Liver (tissue), 9 donors: ENCODE results near the gene LGALS16. TPM values are rescaled to one million over a fixed set of nuclear protein-coding genes. Genes with fewer than 3 reads are reported as not detected.

Experiments
- DNase-seq: peaks from one replicate; pipeline ENCODE4 v3.0.0-alpha.2; 2017; ENCODE audit warnings: low spot score
- H3K27ac ChIP-seq, 2 donors: one replicate each; pipeline ENCODE4 v1.7.0; 2013; ENCODE audit warnings: inconsistent platforms in 2 of 2, low read length in 2 of 2, control low read depth in 1 of 2, low read depth in 1 of 2, mild to moderate bottlenecking in 1 of 2
- H3K27me3 ChIP-seq, 4 donors: one replicate each; pipeline versions ENCODE4 v1.6.1 to v1.7.0; 2013; ENCODE audit warnings: low read length in 3 of 4, inconsistent platforms in 1 of 4, mild to moderate bottlenecking in 1 of 4, moderate library complexity in 1 of 4; ENCODE audit not compliant: control insufficient read depth in 4 of 4, insufficient read depth in 4 of 4
- H3K36me3 ChIP-seq, 4 donors: one replicate each; pipeline versions ENCODE4 v1.6.1 to v1.7.0; 2013; ENCODE audit warnings: low read length in 3 of 4, mild to moderate bottlenecking in 3 of 4, low read depth in 1 of 4, moderate library complexity in 1 of 4; ENCODE audit not compliant: control insufficient read depth in 4 of 4, insufficient read depth in 3 of 4
- H3K4me1 ChIP-seq, 4 donors: one replicate each; pipeline versions ENCODE4 v1.6.1 to v1.7.0; 2013; ENCODE audit warnings: low read length in 3 of 4, mild to moderate bottlenecking in 3 of 4, moderate library complexity in 1 of 4; ENCODE audit not compliant: control insufficient read depth in 4 of 4, insufficient read depth in 4 of 4
- H3K4me3 ChIP-seq, 3 donors: one replicate each; pipeline versions ENCODE4 v1.6.1 to v1.7.0; 2013; ENCODE audit warnings: low read length in 3 of 3, control low read depth in 1 of 3, low read depth in 1 of 3, mild to moderate bottlenecking in 1 of 3
- H3K9ac ChIP-seq, 2 donors: one replicate each; pipeline ENCODE4 v1.7.0; 2013; ENCODE audit warnings: low read length in 2 of 2, mild to moderate bottlenecking in 2 of 2, moderate library complexity in 2 of 2, control low read depth in 1 of 2, low read depth in 1 of 2
- H3K9me3 ChIP-seq, 4 donors: one replicate each; pipeline versions ENCODE4 v1.6.1 to v1.7.0; 2013; ENCODE audit warnings: low read length in 3 of 4; ENCODE audit not compliant: control insufficient read depth in 4 of 4
- FOXA1 ChIP-seq: IDR thresholded peaks from 2 replicates; pipeline ENCODE4 v1.6.1; 2016; ENCODE audit warnings: antibody characterized with exemption
- FOXA2 ChIP-seq: IDR thresholded peaks from 2 replicates; pipeline ENCODE4 v1.6.1; 2016; ENCODE audit warnings: antibody characterized with exemption
- GABPA ChIP-seq, 2 donors: IDR thresholded peaks in 1 of 2; conservative IDR thresholded peaks in 1 of 2; 2 replicates each; pipeline ENCODE4 v1.6.1; 2016; ENCODE audit warnings: antibody characterized with exemption in 2 of 2, mild to moderate bottlenecking in 1 of 2, moderate library complexity in 1 of 2
- HNF4A ChIP-seq, 2 donors: conservative IDR thresholded peaks; 2 replicates each; pipeline ENCODE4 v1.6.1; 2016; ENCODE audit warnings: antibody characterized with exemption in 2 of 2, mild to moderate bottlenecking in 2 of 2
- HNF4G ChIP-seq: IDR thresholded peaks from 2 replicates; pipeline ENCODE4 v1.6.1; 2016; ENCODE audit warnings: antibody characterized with exemption
- RAD21 ChIP-seq, 2 donors: IDR thresholded peaks; 2 replicates each; pipeline ENCODE4 v1.6.1; 2016; ENCODE audit warnings: antibody characterized with exemption in 2 of 2, mild to moderate bottlenecking in 2 of 2
- RXRA ChIP-seq, 2 donors: IDR thresholded peaks; 2 replicates each; pipeline ENCODE4 v1.6.1; 2017 to 2018; ENCODE audit warnings: antibody characterized with exemption in 2 of 2, mild to moderate bottlenecking in 1 of 2
- SP1 ChIP-seq: IDR thresholded peaks from 2 replicates; pipeline ENCODE4 v1.6.1; 2018; ENCODE audit warnings: antibody characterized with exemption, mild to moderate bottlenecking
- TAF1 ChIP-seq: conservative IDR thresholded peaks from 2 replicates; pipeline ENCODE4 v1.6.1; 2016; ENCODE audit warnings: antibody characterized with exemption, mild to moderate bottlenecking
- WGBS: extraction: QIAGEN DNeasy Blood & Tissue Kit; methylation state at CpG from one replicate; pipeline ENCODE4 v1.1.7; 2013; 5-methylcytosine and 5-hydroxymethylcytosine counted together
- polyA plus RNA-seq, 2 donors: library from polyadenylated mRNA; stranded (reverse) in 1 of 2; unstranded in 1 of 2; fragments of 200-250 nt in 1 of 2; fragments of >200 nt in 1 of 2; fragmentation: Nextera tagmentation in 1 of 2; extraction: Ambion mirVana in 1 of 2; gene quantifications; one replicate each; pipeline versions ENCODE4 v1.2.1 to v1.2.3, GENCODE V29; 2013 to 2015
- total RNA-seq, 2 donors: library from RNA; depleted of rRNA; stranded (reverse); fragments of >200 nt; gene quantifications; one replicate each; pipeline ENCODE4 v1.2.3, GENCODE V29; 2014
- TF ChIP-seq, protein P1 (sequence below): IDR thresholded peaks from 2 replicates; pipeline ENCODE4 v1.6.1; 2016; ENCODE audit warnings: antibody characterized with exemption, mild to moderate bottlenecking
- TF ChIP-seq, protein P2 (sequence below): fragments of 150-350 bp; IDR thresholded peaks from 2 replicates; pipeline ENCODE4 v1.5.1; 2017; ENCODE audit warnings: improper control_type of control experiment, low read depth, low read length; ENCODE audit not compliant: missing input control
- donor health status: healthy.
- donor health status: healthy.
- donor health status: healthy.
- donor health status: healthy.
- donor health status: healthy.

LGALS16 gene
- total and polyA plus RNA-seq, 4 donors = not detected

DNA sequence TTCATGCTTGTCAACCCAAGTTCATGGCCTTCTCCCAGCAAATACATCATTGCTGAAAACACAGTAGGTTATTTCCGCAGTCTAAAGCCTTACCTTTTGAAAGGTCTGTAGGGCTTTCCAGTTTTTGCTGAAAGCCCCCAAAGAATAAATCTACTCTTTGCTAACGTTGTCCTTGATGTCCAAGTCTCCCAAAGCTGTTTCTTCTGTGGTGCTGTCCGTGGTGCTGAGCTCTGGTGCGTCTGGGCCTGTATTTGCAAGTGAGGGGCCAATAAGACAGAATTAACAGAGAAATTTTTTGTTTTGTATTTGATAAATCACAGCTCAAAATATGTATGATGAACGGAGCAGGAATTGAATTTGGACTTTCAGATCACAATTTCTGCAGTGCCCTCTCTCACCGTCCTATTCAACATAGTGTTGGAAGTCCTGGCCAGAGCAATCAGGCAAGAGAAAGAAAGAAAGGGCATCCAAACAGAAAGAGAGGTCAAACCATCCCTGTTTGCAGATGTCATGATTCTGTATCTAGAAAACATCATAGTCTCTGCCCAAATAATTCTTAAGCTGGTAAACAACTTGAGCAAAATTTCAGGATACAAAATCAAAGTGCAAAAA is 9.8 kb upstream of the LGALS16 start:
- Histone ChIP-seq H3K27me3 (peaks cover 0 to 3% (median 0%) of the 10 kb centered on the region in 4 donors), H3K9me3 (peaks cover 0 to 4% (median 0%) of the 10 kb centered on the region in 4 donors), H3K27ac (no peak overlapping the region), H3K4me3 (no peak overlapping the region), H3K4me1 (no peaks in the 10 kb centered on the region), H3K36me3 (no peaks in the 10 kb centered on the region), H3K9ac (no peak overlapping the region)
- TF ChIP-seq, protein P1, sequence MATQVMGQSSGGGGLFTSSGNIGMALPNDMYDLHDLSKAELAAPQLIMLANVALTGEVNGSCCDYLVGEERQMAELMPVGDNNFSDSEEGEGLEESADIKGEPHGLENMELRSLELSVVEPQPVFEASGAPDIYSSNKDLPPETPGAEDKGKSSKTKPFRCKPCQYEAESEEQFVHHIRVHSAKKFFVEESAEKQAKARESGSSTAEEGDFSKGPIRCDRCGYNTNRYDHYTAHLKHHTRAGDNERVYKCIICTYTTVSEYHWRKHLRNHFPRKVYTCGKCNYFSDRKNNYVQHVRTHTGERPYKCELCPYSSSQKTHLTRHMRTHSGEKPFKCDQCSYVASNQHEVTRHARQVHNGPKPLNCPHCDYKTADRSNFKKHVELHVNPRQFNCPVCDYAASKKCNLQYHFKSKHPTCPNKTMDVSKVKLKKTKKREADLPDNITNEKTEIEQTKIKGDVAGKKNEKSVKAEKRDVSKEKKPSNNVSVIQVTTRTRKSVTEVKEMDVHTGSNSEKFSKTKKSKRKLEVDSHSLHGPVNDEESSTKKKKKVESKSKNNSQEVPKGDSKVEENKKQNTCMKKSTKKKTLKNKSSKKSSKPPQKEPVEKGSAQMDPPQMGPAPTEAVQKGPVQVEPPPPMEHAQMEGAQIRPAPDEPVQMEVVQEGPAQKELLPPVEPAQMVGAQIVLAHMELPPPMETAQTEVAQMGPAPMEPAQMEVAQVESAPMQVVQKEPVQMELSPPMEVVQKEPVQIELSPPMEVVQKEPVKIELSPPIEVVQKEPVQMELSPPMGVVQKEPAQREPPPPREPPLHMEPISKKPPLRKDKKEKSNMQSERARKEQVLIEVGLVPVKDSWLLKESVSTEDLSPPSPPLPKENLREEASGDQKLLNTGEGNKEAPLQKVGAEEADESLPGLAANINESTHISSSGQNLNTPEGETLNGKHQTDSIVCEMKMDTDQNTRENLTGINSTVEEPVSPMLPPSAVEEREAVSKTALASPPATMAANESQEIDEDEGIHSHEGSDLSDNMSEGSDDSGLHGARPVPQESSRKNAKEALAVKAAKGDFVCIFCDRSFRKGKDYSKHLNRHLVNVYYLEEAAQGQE = peak; percentile 98
- no peak for TF ChIP-seq TAF1
- WGBS = 20% methylated on average over 6 of the region's 6 CpGs
- no peak for DNase-seq

DNA sequence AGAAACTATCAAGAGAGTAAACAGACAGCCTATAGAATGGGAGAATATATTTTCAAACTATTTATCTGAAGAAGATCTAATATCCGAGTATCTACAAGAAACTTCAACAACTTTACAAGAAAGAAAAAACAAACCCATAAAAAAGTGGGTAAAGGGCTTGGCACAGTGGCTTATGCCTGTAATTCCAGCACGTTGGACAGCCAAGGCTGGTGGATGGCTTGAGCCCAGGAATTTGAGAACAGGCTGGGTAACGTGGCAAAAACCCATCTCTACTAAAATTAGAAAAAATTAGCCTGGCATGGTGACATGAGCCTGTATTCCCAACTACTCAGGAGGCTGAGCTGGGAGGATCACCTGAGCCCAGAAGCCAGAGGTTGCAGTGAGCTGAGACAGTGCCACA is 7.8 kb upstream of the LGALS16 start:
- no peak for TF ChIP-seq FOXA2
- no peak for TF ChIP-seq HNF4G
- no peak for TF ChIP-seq SP1
- no peak for TF ChIP-seq FOXA1
- no peak for TF ChIP-seq RXRA (IDR thresholded peaks at IDR 0.05)
- no peak for TF ChIP-seq HNF4A (conservative IDR thresholded peaks at IDR 0.05)
- TF ChIP-seq RAD21 (IDR thresholded peaks at IDR 0.05) = no peak
- Histone ChIP-seq H3K27me3 (no peaks in the 10 kb centered on the region), H3K36me3 (no peaks in the 10 kb centered on the region), H3K4me1 (no peaks in the 10 kb centered on the region), H3K4me3 (no peak overlapping the region), H3K9me3 (no peaks in the 10 kb centered on the region), H3K9ac (no peak overlapping the region), H3K27ac (no peak overlapping the region)
- WGBS = 27% methylated on average over 3 of the region's 3 CpGs
- no peak for DNase-seq

DNA sequence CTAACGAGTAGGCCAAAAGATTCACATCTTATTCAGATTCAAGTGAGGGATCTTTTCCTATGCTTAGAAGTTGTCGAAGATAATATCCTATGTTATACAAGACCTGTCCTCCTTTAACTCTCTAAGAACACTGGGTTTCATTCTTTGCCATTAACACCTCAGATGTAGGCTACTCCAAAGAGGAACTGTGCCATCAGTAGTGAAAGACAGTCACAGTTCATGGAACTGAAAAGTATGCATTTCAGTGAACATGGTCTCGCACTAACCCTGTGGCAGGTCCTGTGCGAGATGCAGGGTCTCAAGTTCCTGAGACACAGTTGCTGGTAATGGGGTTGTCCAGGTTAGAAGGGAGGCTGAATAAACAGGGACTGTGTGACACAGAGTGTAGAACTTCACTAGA is 4.1 kb downstream of the LGALS16 start:
- no peaks in the 10 kb centered on the region for H3K9me3 ChIP-seq
- no peak overlapping the region for H3K9ac ChIP-seq
- H3K27me3 ChIP-seq = peaks cover 0 to 2% (median 0%) of the 10 kb centered on the region in 4 donors
- no peaks in the 10 kb centered on the region for H3K4me1 ChIP-seq
- TF ChIP-seq SP1 (no peak), TAF1 (no peak), FOXA1 (no peak), GABPA (IDR thresholded peaks at IDR 0.05 in 1 of 2, conservative IDR thresholded peaks at IDR 0.05 in 1 of 2) (no peak), HNF4G (no peak)
- 78% methylated on average over 4 of the region's 4 CpGs for WGBS
- no peak for DNase-seq
- H3K4me3 ChIP-seq = no peak overlapping the region
- H3K27ac ChIP-seq = no peak overlapping the region
- no peaks in the 10 kb centered on the region for H3K36me3 ChIP-seq

DNA sequence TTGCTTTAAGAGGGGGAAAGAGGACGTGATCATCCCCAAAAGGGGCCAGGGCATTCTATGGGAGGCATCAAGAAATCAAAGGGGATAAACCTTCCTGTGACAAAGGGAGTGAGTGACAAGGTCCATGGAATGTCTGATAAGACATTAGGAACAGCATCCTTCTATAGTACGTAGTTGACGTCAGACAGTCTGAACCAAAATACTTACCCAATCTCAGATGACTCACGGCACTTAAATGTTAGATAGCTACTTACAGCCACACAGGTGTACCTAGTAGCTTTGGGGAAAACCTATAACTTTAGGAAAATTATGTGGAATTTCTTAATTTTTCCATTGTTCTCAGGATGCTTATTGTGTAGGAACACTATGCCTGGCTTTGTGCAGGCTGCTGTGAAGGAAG is 4.9 kb downstream of the LGALS16 start:
- no peaks in the 10 kb centered on the region for H3K36me3 ChIP-seq
- H3K4me1 ChIP-seq = no peaks in the 10 kb centered on the region
- no peak for DNase-seq
- peaks cover 0 to 2% (median 0%) of the 10 kb centered on the region in 4 donors for H3K27me3 ChIP-seq
- H3K4me3 ChIP-seq = no peak overlapping the region
- H3K9ac ChIP-seq = no peak overlapping the region
- 67% methylated on average over 4 of the region's 4 CpGs for WGBS
- H3K27ac ChIP-seq = no peak overlapping the region
- no peaks in the 10 kb centered on the region for H3K9me3 ChIP-seq
- TF ChIP-seq FOXA1 = no peak
- TF ChIP-seq, protein P2, sequence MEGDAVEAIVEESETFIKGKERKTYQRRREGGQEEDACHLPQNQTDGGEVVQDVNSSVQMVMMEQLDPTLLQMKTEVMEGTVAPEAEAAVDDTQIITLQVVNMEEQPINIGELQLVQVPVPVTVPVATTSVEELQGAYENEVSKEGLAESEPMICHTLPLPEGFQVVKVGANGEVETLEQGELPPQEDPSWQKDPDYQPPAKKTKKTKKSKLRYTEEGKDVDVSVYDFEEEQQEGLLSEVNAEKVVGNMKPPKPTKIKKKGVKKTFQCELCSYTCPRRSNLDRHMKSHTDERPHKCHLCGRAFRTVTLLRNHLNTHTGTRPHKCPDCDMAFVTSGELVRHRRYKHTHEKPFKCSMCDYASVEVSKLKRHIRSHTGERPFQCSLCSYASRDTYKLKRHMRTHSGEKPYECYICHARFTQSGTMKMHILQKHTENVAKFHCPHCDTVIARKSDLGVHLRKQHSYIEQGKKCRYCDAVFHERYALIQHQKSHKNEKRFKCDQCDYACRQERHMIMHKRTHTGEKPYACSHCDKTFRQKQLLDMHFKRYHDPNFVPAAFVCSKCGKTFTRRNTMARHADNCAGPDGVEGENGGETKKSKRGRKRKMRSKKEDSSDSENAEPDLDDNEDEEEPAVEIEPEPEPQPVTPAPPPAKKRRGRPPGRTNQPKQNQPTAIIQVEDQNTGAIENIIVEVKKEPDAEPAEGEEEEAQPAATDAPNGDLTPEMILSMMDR = no peak
- no peak for TF ChIP-seq RXRA (IDR thresholded peaks at IDR 0.05)
- TF ChIP-seq RAD21 (IDR thresholded peaks at IDR 0.05) = no peak
- TF ChIP-seq TAF1 = no peak
- TF ChIP-seq, protein P1 = no peak
